Measurements from ENCODE around the gene TMEM232. TPM values are rescaled to one million over a fixed set of nuclear protein-coding genes. Genes with fewer than 3 reads are reported as not detected.

The TMEM232 gene
- total RNA-seq, 2 experiments from 2014 or later, result 0.30 to 1.2 TPM

- no peaks in the 10 kb centered on the region for H3K4me1 Mint-ChIP-seq
- H3K4me3 Mint-ChIP-seq, result no peak overlapping the region
- POLR2A ChIA-PET, result no interaction called here
- CTCF ChIA-PET, result interaction anchor here (0.6 kb wide), 1 partner anchor 15 kb away, joined by 3 read pairs; no protein-coding TSS in a partner anchor
- no peaks in the 10 kb centered on the region for H3K36me3 Mint-ChIP-seq (ENCODE audit: low read depth)
- intact Hi-C loops (cut with DNase I, micrococcal nuclease), result loop anchor here (1.0 to 10.0 kb wide), 3 partner anchors 179 to 939 kb away; partner anchors contain the start of gene MAN2A1 (in 1 of the 2)
- ATAC-seq (no peak), DNase-seq (no peak)
- H3K9me3 Mint-ChIP-seq (ENCODE audit: low read depth), result no peaks in the 10 kb centered on the region
- no peak overlapping the region for H3K27ac Mint-ChIP-seq
- no peaks in the 10 kb centered on the region for H3K27me3 Mint-ChIP-seq
Observed at GRCh38 chr5:110623874-110624273, 102.6 kb downstream of the TMEM232 start.

GRCh38 chr5:110618941-110619340, 107.5 kb downstream of the TMEM232 start:
- peaks cover 5% of the 10 kb centered on the region for H3K9me3 Mint-ChIP-seq (ENCODE audit: low read depth)
- H3K27ac Mint-ChIP-seq, result no peak overlapping the region
- H3K36me3 Mint-ChIP-seq (ENCODE audit: low read depth), result no peaks in the 10 kb centered on the region
- DNase-seq (no peak), ATAC-seq (no peak)
- POLR2A ChIA-PET, result no interaction called here
- CTCF ChIA-PET, result interaction anchor here (0.6 kb wide), 1 partner anchor 1944 kb away, joined by 3 read pairs; no protein-coding TSS in a partner anchor
- intact Hi-C loops (cut with DNase I, micrococcal nuclease), result no loop called here
- H3K4me1 Mint-ChIP-seq, result no peaks in the 10 kb centered on the region
- no peaks in the 10 kb centered on the region for H3K27me3 Mint-ChIP-seq
- H3K4me3 Mint-ChIP-seq, result no peak overlapping the region

- Mint-ChIP-seq H3K36me3 (ENCODE audit: low read depth) (no peaks in the 10 kb centered on the region), H3K27me3 (peaks cover 2% of the 10 kb centered on the region), H3K4me1 (no peaks in the 10 kb centered on the region), H3K27ac (no peak overlapping the region), H3K4me3 (no peak overlapping the region), H3K9me3 (ENCODE audit: low read depth) (peaks cover 5% of the 10 kb centered on the region)
- ChIA-PET CTCF (no interaction called here), POLR2A (no interaction called here)
- intact Hi-C loops (cut with DNase I, micrococcal nuclease), result no loop called here
- ATAC-seq, result no peak
- DNase-seq, result no peak
Observed at GRCh38 chr5:110616009-110616408, 110.5 kb downstream of the TMEM232 start.

GRCh38 chr5:110612794-110613247, 113.7 kb downstream of the TMEM232 start:
- Mint-ChIP-seq H3K9me3 (ENCODE audit: low read depth) (peaks cover 5% of the 10 kb centered on the region), H3K4me3 (no peak overlapping the region), H3K27ac (no peak overlapping the region), H3K4me1 (no peaks in the 10 kb centered on the region), H3K27me3 (peaks cover 2% of the 10 kb centered on the region), H3K36me3 (ENCODE audit: low read depth) (no peaks in the 10 kb centered on the region)
- ATAC-seq (no peak), DNase-seq (no peak)
- POLR2A ChIA-PET, result no interaction called here
- CTCF ChIA-PET, result interaction anchor here (1.3 kb wide), 1 partner anchor 23 kb away, joined by 3 read pairs; no protein-coding TSS in a partner anchor
- intact Hi-C loops (cut with DNase I, micrococcal nuclease), result no loop called here

- ChIA-PET POLR2A (no interaction called here), CTCF (interaction anchor here (0.5 to 0.7 kb wide), 2 partner anchors 25 to 28 kb away, joined by 3 read pairs; no protein-coding TSS in a partner anchor)
- no peak overlapping the region for H3K4me3 Mint-ChIP-seq
- intact Hi-C loops (cut with DNase I, micrococcal nuclease), result no loop called here
- no peak overlapping the region for H3K27ac Mint-ChIP-seq
- no peak for DNase-seq
- no peaks in the 10 kb centered on the region for H3K4me1 Mint-ChIP-seq
- no peak for ATAC-seq
- peaks cover 2% of the 10 kb centered on the region for H3K27me3 Mint-ChIP-seq
- peaks cover 5% of the 10 kb centered on the region for H3K9me3 Mint-ChIP-seq (ENCODE audit: low read depth)
- no peaks in the 10 kb centered on the region for H3K36me3 Mint-ChIP-seq (ENCODE audit: low read depth)
Observed at GRCh38 chr5:110611817-110612216, 114.7 kb downstream of the TMEM232 start.

- H3K4me1 Mint-ChIP-seq, result no peaks in the 10 kb centered on the region
- ChIA-PET POLR2A (no interaction called here), CTCF (no interaction called here)
- no peak for DNase-seq
- ATAC-seq, result no peak
- peaks cover 2% of the 10 kb centered on the region for H3K9me3 Mint-ChIP-seq (ENCODE audit: low read depth)
- no peaks in the 10 kb centered on the region for H3K36me3 Mint-ChIP-seq (ENCODE audit: low read depth)
- H3K27ac Mint-ChIP-seq, result no peak overlapping the region
- H3K4me3 Mint-ChIP-seq, result no peak overlapping the region
- H3K27me3 Mint-ChIP-seq, result peaks cover 3% of the 10 kb centered on the region
- intact Hi-C loops (cut with DNase I, micrococcal nuclease), result no loop called here
Observed at GRCh38 chr5:110594866-110595265, 131.6 kb downstream of the TMEM232 start.

GRCh38 chr5:110590187-110590586, 136.3 kb downstream of the TMEM232 start:
- peaks cover 5% of the 10 kb centered on the region for H3K27me3 Mint-ChIP-seq
- no peaks in the 10 kb centered on the region for H3K9me3 Mint-ChIP-seq (ENCODE audit: low read depth)
- DNase-seq (no peak), ATAC-seq (no peak)
- no peaks in the 10 kb centered on the region for H3K36me3 Mint-ChIP-seq (ENCODE audit: low read depth)
- no peaks in the 10 kb centered on the region for H3K4me1 Mint-ChIP-seq
- H3K4me3 Mint-ChIP-seq, result no peak overlapping the region
- ChIA-PET CTCF (interaction anchor here (0.8 to 1.2 kb wide), 3 partner anchors 22 to 150 kb away, joined by 3 read pairs; no protein-coding TSS in a partner anchor), POLR2A (no interaction called here)
- intact Hi-C loops (cut with DNase I, micrococcal nuclease), result no loop called here
- no peak overlapping the region for H3K27ac Mint-ChIP-seq

- H3K27ac Mint-ChIP-seq, result no peak overlapping the region
- no peaks in the 10 kb centered on the region for H3K4me1 Mint-ChIP-seq
- peaks cover 4% of the 10 kb centered on the region for H3K27me3 Mint-ChIP-seq
- ChIA-PET POLR2A (no interaction called here), CTCF (no interaction called here)
- DNase-seq, result no peak
- intact Hi-C loops (cut with DNase I, micrococcal nuclease), result loop anchor here in 1 of 2 experiments (5.0 kb wide), 1 partner anchor 146 kb away; no protein-coding TSS in a partner anchor
- ATAC-seq, result no peak
- H3K9me3 Mint-ChIP-seq (ENCODE audit: low read depth), result no peaks in the 10 kb centered on the region
- no peaks in the 10 kb centered on the region for H3K36me3 Mint-ChIP-seq (ENCODE audit: low read depth)
- no peak overlapping the region for H3K4me3 Mint-ChIP-seq
Observed at GRCh38 chr5:110588286-110588980, 138.0 kb downstream of the TMEM232 start.

- H3K4me1 Mint-ChIP-seq, result no peaks in the 10 kb centered on the region
- no peak overlapping the region for H3K4me3 Mint-ChIP-seq
- H3K9me3 Mint-ChIP-seq (ENCODE audit: low read depth), result peaks cover 2% of the 10 kb centered on the region
- peaks cover 8% of the 10 kb centered on the region for H3K27me3 Mint-ChIP-seq
- POLR2A ChIA-PET, result no interaction called here
- H3K36me3 Mint-ChIP-seq (ENCODE audit: low read depth), result no peaks in the 10 kb centered on the region
- no peak for ATAC-seq
- CTCF ChIA-PET, result no interaction called here
- H3K27ac Mint-ChIP-seq, result no peak overlapping the region
- no peak for DNase-seq
- intact Hi-C loops (cut with DNase I, micrococcal nuclease), result no loop called here
Observed at GRCh38 chr5:110580625-110581024, 145.8 kb downstream of the TMEM232 start.

GRCh38 chr5:110572729-110573128, 153.7 kb downstream of the TMEM232 start:
- Mint-ChIP-seq H3K36me3 (ENCODE audit: low read depth) (no peaks in the 10 kb centered on the region), H3K9me3 (ENCODE audit: low read depth) (peaks cover 2% of the 10 kb centered on the region), H3K27me3 (peaks cover 5% of the 10 kb centered on the region), H3K27ac (no peak overlapping the region), H3K4me3 (no peak overlapping the region), H3K4me1 (no peaks in the 10 kb centered on the region)
- no peak for ATAC-seq
- intact Hi-C loops (cut with DNase I, micrococcal nuclease), result no loop called here
- no peak for DNase-seq
- ChIA-PET POLR2A (no interaction called here), CTCF (no interaction called here)

- no peak for DNase-seq
- no peak overlapping the region for H3K4me3 Mint-ChIP-seq
- no peak for ATAC-seq
- CTCF ChIA-PET, result no interaction called here
- H3K9me3 Mint-ChIP-seq (ENCODE audit: low read depth), result no peaks in the 10 kb centered on the region
- POLR2A ChIA-PET, result no interaction called here
- intact Hi-C loops (cut with DNase I, micrococcal nuclease), result no loop called here
- H3K36me3 Mint-ChIP-seq (ENCODE audit: low read depth), result no peaks in the 10 kb centered on the region
- no peaks in the 10 kb centered on the region for H3K4me1 Mint-ChIP-seq
- peaks cover 6% of the 10 kb centered on the region for H3K27me3 Mint-ChIP-seq
- H3K27ac Mint-ChIP-seq, result no peak overlapping the region
Observed at GRCh38 chr5:110562191-110562590, 164.3 kb downstream of the TMEM232 start.

- intact Hi-C loops (cut with DNase I, micrococcal nuclease), result no loop called here
- Mint-ChIP-seq H3K9me3 (ENCODE audit: low read depth) (no peaks in the 10 kb centered on the region), H3K36me3 (ENCODE audit: low read depth) (no peaks in the 10 kb centered on the region), H3K27ac (no peak overlapping the region), H3K4me3 (no peak overlapping the region), H3K4me1 (no peaks in the 10 kb centered on the region), H3K27me3 (peaks cover 6% of the 10 kb centered on the region)
- no peak for DNase-seq
- ATAC-seq, result no peak
- CTCF ChIA-PET, result no interaction called here
- POLR2A ChIA-PET, result no interaction called here
Observed at GRCh38 chr5:110561510-110561909, 165.0 kb downstream of the TMEM232 start.
